Measurements from ENCODE around the gene NBPF1.
"Not testable (repeated sequence)": the region's sequence is repeated elsewhere in the genome, so short reads cannot be mapped to it uniquely, and the experiment has no call there.

DNA sequence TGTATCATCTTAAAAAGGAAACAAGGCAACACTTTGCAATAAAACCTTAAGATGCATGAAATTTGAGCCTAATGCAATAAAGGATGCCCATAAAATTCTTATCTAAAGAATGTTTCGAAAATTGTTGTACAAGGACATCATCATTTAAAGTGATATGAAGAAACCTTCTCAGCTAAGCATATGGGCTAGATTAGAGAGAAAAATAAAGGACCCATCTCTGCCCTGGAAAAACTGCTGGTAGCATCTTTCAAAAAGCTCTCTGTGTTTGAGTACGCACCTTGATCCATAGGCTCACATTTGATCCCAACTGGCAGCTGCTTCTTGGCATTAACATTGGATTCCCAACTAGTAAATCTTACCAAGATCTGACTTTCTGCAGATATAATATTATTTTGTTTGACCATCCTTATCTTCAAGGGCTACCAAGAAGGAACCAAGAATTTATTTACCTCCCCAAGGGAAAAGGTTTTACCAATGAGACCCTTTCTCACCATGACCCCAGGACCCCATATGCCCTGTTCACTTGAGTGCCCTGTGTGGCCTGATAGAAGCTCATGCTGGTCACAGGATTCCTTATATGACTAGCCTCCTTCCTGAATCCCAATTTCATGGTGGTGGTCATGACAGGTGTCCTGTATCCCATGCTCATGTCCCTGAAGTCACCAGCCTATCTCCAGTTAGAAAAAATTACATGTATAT, 8.7 kb downstream of the NBPF1 start:
- TF ChIP-seq, protein P1, sequence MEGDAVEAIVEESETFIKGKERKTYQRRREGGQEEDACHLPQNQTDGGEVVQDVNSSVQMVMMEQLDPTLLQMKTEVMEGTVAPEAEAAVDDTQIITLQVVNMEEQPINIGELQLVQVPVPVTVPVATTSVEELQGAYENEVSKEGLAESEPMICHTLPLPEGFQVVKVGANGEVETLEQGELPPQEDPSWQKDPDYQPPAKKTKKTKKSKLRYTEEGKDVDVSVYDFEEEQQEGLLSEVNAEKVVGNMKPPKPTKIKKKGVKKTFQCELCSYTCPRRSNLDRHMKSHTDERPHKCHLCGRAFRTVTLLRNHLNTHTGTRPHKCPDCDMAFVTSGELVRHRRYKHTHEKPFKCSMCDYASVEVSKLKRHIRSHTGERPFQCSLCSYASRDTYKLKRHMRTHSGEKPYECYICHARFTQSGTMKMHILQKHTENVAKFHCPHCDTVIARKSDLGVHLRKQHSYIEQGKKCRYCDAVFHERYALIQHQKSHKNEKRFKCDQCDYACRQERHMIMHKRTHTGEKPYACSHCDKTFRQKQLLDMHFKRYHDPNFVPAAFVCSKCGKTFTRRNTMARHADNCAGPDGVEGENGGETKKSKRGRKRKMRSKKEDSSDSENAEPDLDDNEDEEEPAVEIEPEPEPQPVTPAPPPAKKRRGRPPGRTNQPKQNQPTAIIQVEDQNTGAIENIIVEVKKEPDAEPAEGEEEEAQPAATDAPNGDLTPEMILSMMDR (IDR thresholded peaks at IDR 0.05; ENCODE audit: low read length), result not testable (repeated sequence)
- not testable (repeated sequence) for TF ChIP-seq EZH2 (IDR thresholded peaks at IDR 0.05; ENCODE audit: borderline replicate concordance, low read length)

Data from OCI-LY1 (cell line).